ENCODE data around the gene SLC26A5.

- TF ChIP-seq, protein P1, sequence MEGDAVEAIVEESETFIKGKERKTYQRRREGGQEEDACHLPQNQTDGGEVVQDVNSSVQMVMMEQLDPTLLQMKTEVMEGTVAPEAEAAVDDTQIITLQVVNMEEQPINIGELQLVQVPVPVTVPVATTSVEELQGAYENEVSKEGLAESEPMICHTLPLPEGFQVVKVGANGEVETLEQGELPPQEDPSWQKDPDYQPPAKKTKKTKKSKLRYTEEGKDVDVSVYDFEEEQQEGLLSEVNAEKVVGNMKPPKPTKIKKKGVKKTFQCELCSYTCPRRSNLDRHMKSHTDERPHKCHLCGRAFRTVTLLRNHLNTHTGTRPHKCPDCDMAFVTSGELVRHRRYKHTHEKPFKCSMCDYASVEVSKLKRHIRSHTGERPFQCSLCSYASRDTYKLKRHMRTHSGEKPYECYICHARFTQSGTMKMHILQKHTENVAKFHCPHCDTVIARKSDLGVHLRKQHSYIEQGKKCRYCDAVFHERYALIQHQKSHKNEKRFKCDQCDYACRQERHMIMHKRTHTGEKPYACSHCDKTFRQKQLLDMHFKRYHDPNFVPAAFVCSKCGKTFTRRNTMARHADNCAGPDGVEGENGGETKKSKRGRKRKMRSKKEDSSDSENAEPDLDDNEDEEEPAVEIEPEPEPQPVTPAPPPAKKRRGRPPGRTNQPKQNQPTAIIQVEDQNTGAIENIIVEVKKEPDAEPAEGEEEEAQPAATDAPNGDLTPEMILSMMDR (IDR thresholded peaks at IDR 0.05) = no peak
- TF ChIP-seq REST (IDR thresholded peaks at IDR 0.05; ENCODE audit: insufficient read depth in 1 of 2, low read depth in 2 of 2, low read length in 1 of 2) = no peak
- no peak for TF ChIP-seq POLR2AphosphoS5 (IDR thresholded peaks at IDR 0.05; ENCODE audit: low read depth, low read length)
- no peak for TF ChIP-seq SIN3A (IDR thresholded peaks at IDR 0.05; ENCODE audit: borderline replicate concordance, insufficient read depth, low read depth, low read length)
- TF ChIP-seq TCF7L2 (IDR thresholded peaks at IDR 0.05; ENCODE audit: low read depth, low read length) = no peak
Observed at GRCh38 chr7:103418241-103418640, 27.8 kb downstream of the SLC26A5 start.
